ACHN (cell line): ENCODE results near the gene SPIB.

Experiments used
- DNase-seq: peaks from one replicate; pipeline ENCODE4 v3.0.0-alpha.2; 2015
- in situ Hi-C: cut with HindIII; loops from 2 replicates; pipeline ENCODE4 v1.10.0; 2017; ENCODE audit warnings: low sequenced_read_pairs, low pct_ligation_motif_present, low pct_unique_long_range_greater_than_20kb

SPIB gene

DNA sequence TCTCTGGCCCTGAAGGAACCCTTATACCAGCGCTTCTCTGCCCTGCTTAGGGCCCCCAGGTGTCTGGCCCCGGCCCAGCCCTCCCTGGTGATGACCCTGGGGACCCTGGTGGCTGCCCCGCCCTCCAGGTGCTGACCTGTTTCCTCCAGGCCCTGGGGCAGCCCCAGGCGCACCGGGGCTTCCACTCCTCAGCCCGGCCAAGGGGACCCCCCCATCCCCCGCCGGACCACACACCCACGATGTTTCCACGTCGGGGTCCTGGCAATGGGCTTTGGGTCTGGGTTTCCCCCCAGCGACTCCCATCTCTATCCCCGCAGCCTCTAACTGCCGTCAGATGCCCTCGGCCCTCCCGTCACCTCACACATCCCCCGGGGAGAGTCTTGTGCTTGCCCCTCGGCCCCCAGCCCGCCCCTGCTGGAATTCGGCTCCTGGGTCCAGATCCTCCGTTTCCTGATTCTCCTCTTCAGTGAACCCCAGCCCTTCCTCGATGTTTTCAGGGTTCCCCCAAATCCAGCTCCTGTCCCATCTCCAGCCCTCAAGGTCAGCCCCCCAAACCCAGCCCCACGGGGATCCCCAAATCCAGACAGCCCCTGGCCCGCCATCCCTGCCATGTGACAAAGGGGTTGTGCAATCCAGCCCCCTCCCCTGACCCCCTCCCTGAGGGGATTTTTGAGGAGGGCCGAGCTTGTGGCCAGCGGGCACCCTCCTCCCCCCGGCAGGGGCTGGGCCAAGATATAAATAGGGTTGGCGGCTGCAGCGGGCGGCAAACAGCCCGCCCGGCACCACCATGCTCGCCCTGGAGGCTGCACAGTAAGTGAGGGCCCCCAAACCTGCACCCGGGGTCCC, at the start of gene SPIB:
SPIB (plus strand) TSS at position 763 of the 846 bp plus-strand sequence; CDS start at position 788, 25 bp downstream.
- in situ Hi-C loops: no loop called here
- DNase-seq: no peak

DNA sequence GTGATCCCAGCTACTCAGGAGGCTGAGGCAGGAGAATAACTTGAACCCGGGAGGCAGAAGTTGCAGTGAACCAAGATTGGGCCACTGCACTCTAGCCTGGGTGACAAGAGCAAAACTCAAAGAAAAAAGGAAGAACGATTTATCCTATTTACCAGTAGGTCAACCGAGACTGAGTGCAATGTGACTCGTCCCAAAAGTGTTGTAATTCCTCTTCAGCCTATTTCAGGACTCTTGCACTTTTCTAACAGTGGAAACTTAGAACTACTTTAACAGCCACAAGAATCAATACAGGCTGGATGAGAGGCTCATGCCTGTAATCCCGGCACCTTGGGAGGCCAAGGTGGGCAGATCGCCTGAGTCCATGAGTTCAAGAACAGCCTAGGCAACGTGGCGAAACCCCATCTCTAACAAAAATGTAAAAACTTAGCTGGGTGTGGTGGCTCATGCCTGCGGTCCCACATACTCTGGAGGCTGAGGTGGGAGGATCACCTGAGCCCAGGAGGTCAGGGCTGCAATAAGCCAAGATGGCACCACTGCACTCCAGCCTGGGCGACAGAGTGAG, 46.7 kb upstream of the SPIB start:
- in situ Hi-C loops: no loop called here
- peak; percentile 21 for DNase-seq

DNA sequence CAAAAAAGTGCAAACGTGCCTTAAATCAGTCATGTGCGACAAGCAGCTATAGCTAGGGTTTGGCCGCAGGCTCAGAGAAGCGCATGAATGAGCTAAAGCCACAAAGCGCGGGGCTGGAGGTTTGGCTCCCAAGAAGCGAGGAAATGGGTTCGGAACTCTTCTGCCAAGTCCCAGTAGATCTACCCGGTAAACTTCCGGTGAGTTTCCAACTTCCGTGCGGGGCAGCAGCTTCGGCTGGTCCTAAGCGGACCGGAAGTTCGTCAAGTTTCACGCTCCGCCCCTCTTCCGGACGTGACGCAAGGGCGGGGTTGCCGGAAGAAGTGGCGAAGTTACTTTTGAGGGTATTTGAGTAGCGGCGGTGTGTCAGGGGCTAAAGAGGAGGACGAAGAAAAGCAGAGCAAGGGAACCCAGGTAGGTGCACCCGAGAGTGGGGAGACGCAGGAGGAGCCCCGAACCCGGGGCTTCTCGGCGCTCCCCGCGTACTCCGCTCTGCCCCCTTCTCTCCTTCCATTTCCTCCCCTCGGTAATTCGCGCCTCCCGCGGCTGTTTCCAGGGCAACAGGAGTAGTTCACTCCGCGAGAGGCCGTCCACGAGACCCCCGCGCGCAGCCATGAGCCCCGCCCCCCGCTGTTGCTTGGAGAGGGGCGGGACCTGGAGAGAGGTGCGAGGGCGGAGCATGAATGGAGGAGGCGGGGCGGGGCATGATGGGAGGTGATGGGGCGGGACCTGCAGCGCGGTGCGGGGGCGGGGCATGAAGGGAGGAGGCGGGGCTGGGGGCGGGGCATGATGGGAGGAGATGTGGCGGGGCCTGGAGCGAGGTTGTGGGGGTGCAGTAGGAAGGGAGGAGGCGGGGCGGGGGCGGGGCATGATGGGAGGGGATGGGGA, 42.3 kb upstream of the SPIB start, which contains the start of gene NR1H2:
NR1H2 (plus strand) TSS at position 292 of the 885 bp plus-strand sequence. CDS start 1,149 bp downstream, outside the sequence.
- in situ Hi-C loops: no loop called here

DNA sequence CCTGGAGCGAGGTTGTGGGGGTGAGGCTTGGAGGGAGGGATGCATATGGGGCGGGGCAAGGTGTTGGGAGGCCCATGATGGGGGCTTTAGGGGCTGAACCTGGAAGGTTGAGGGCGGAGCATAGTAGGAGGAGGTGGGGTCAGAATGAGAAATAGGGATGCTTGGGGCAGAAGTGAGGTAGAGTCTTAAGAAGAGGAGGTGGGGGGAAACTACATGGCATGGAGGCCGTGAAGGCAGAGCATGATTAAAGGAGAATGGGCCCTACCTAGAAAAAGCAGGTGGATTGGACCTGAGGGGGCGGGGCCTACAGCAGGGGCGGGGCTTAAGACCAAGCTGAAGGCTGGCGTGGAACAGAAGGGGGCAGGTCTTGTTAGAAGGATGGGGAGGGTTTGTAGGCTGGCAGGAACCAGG, 41.7 kb upstream of the SPIB start:
- peak; percentile 10 for DNase-seq
- in situ Hi-C loops: no loop called here

More for the DNA sequence above, 42.3 kb upstream of the SPIB start, which contains the start of gene NR1H2:
- peak; percentile 97 for DNase-seq

DNA sequence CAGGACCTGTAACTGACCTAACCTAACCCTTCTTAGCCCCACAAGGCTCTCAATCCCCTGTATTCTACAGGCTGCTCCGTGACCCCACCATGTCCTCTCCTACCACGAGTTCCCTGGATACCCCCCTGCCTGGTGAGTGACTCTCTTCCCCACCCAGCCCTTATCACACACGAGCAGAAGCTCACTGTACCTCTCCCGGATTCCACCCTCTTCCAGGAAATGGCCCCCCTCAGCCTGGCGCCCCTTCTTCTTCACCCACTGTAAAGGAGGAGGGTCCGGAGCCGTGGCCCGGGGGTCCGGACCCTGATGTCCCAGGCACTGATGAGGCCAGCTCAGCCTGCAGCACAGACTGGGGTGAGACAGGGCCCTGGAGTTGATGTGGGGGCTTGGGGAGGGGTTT, 41.2 kb upstream of the SPIB start:
- no peak for DNase-seq
- in situ Hi-C loops: no loop called here

GRCh38 chr19:50378169-50378862, 40.4 kb upstream of the SPIB start:
- DNase-seq: no peak
- in situ Hi-C loops: no loop called here

- in situ Hi-C loops: no loop called here
These were observed 39.9 kb upstream of the SPIB start for GRCh38 chr19:50378863-50379236.

DNA sequence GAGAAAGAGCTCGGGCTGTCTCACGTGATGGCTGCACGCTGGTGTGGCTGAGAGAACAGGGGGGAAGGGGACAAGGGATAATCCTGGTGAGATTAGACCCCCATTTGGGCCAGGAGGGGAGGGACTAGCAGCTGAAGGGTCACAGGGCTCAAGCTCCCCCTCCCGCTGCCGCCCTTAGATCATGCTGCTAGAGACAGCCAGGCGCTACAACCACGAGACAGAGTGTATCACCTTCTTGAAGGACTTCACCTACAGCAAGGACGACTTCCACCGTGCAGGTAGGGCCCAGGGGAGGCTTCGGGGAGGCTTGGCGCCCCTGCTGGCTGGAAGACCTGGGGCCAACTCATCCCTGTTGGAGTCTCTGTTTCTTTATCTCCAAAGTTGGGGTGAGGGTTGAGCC, 39.1 kb upstream of the SPIB start:
- in situ Hi-C loops: no loop called here
- DNase-seq: no peak

More at GRCh38 chr19:50378863-50379236, 39.9 kb upstream of the SPIB start:
- DNase-seq: no peak

DNA sequence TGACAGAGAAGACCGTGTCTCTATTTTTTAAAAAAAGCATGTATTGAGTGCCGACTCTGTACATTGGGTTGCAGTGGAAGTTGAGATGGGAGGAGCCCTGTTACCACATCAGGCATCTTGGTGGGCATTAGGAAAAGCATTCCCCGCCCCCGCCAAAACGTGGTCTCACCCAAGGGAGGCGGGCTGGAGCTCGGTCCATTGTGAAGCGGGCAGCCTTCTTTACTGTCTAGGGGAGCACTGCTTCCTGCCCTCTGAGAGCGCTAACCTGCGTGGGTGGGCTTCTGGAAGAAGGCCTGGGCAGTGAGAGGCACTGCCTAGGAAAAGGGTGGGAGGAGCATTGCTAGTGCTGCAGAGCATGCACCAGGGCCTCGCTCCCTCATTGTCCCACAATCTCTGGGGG, 38.6 kb upstream of the SPIB start:
- no peak for DNase-seq
- in situ Hi-C loops: no loop called here

DNA sequence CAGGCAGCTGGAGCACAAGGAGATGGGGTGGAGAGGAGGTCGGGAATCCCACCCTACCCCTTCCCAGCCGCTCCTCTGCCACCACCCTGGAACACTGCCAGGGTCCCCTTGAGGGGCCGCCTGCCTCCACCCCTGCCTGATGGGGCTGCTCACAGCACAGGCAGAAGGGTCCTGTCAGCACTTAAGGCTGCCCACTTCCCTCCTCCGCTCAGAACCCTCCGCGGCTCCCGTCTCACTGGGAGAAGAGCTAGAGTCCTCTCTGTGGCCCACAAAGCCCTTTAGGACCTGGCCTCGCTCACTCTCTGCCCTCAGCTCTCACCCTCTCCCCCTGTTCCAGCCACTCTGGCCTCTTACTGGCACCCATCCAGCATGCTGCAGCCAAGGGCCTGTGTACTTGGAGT, 38.0 kb upstream of the SPIB start:
- in situ Hi-C loops: no loop called here
- no peak for DNase-seq

DNA sequence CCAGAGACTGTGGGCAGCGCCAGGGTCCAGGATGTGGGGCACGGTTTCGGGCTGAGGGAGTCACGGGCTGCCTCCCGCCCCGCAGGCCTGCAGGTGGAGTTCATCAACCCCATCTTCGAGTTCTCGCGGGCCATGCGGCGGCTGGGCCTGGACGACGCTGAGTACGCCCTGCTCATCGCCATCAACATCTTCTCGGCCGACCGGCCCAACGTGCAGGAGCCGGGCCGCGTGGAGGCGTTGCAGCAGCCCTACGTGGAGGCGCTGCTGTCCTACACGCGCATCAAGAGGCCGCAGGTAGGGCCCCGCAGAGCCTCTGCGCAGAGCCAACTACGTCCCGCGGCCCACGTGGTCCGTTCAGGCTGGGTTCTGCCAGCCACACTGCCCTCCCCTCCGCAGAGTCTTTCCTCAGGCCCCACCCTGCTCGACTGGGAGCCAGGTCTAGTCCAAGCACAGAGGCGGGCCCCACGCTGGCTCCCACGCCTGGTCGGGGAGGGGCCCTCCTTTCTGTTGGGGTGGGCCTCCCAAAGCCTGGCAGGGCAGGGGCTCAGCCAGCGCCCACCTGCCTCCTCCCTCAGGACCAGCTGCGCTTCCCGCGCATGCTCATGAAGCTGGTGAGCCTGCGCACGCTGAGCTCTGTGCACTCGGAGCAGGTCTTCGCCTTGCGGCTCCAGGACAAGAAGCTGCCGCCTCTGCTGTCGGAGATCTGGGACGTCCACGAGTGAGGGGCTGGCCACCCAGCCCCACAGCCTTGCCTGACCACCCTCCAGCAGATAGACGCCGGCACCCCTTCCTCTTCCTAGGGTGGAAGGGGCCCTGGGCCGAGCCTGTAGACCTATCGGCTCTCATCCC, 36.6 kb upstream of the SPIB start:
- no peak for DNase-seq

DNA sequence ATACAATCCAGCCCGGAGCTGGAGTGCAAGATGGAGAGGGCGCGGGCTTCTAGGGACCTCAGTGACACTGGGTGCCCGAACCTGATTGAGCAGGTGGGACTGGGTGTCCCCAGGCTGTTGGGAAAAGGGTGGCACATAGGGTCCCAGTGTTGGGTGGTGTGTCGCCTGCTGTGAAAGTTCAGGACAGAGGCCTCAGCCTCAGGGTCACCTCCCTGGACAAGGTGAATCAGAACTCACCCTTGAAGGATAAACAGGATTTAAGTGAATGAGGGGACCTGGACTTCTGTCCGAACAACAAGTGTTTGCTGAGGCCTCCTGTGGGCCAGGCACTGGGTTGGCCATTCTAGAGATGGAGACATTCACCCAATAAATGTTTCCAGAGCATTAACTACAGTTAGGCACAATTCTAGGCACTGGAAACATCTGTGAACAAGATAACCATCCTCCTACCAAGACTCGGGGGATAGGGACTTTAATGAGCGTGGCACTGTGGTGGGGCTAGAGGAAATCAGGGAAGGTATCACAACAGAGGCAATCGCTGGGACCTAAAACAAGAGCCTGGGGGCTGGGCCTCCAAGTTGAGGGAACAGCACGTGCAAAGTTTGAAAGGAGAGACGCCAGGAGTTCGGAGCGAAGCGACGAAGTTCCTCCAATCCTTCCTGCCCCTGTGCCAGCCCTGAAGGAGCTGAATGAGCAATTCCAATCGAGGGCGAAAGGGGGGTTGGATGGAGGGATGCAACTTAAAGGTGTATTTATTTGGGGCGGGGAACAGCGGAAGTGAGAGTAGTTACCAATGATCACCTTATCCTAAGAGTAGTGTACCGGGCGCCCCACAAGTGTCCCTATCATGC, 35.5 kb upstream of the SPIB start:
- no peak for DNase-seq
- in situ Hi-C loops: no loop called here

More for the DNA sequence above, 36.6 kb upstream of the SPIB start:
- in situ Hi-C loops: no loop called here

DNA sequence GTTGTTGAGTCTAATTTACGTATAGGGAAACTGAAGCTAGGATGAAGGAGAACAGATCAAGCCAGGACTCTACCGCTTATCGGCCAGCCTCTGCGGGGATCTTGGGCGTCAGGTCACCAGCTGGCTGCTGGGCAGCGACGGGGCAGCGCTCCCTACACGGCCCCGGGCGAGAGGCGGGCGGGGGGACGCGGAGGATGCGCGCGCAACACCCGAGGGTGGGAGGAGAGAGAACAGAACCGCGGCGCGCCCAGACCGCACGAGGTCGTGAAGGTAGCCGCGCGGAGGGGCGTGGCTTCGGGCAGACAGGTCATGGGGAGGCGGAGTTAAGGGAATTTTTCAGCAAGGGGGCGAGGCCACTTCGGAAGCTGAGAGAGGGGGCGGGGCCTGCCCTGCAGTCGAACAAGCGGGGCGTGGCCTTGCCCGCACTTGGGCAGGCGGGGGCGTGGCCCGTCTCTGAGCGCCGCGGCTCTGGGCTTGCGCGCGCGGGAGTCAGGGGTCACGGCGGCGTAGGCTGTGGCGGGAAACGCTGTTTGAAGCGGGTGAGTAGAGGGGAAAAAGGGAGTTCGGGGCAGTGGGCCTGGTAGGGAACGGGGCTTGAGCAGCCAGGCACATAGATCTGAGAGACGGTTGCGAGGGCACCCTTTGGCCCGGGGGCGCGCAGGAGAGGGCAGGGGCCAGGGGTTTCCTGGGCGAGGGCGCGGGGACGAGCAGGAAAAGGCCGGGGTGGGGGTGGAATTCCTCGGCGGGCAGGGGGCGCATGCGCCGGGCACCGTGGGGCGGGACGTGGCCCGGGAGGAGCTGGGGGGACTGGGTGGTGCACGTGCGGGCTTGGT, 34.7 kb upstream of the SPIB start, which contains the start of gene POLD1:
POLD1 (plus strand) TSS at position 496 of the 833 bp plus-strand sequence. CDS start 14,505 bp downstream, outside the sequence.
- peak; percentile 96 for DNase-seq
- in situ Hi-C loops: no loop called here

DNA sequence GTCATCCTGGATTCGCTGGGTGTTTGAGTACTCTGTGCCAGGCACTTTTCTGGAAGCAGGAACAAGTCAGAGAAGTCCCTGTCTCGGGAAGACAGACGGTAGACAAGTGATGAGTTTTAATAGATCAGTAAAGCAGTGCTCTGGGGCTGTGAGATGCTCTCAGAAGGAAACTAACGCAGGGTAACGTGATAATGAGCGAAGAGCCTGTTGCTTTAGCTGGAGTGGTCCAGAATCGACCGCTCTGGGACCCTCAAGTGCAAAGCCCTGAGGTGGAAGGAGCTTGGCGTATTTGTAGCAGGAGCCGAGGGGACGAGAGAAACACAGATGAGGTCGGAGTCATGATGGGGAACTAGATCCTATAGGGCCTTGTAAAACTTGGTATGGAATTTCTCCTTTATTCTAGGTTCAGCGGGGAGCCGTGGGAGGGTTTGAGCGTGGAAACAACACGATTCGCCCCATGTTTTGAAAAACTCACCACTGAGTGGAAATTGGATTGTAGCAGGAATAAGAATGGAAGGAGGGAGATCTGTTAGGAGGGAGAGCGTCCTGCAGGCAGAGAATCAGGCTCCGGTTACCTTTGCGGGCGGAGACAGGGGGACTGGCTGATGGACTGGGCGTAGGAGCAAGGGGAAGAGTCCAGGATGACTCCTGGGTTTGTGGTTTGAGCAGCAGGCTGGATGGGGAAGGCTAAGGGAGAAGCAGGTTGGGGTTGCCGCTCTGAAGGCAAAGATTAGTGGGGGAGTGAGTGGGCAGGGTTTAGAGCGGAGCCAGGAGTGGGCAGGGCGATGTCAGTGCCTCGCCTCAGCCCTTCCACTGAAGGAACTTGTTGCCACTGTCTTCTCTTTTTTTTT, 33.8 kb upstream of the SPIB start:
- in situ Hi-C loops: no loop called here
- no peak for DNase-seq
